CD4-positive, alpha-beta T cell treated with Interferon gamma for 1 hour (primary cell): ENCODE measurements around the gene HTR3D.
"Not testable (repeated sequence)": the region's sequence is repeated elsewhere in the genome, so short reads cannot be mapped to it uniquely, and the experiment has no call there.

Experiments
- DNase-seq: peaks from one replicate; pipeline ENCODE4 v3.0.0-alpha.2; 2020

HTR3D gene

DNA sequence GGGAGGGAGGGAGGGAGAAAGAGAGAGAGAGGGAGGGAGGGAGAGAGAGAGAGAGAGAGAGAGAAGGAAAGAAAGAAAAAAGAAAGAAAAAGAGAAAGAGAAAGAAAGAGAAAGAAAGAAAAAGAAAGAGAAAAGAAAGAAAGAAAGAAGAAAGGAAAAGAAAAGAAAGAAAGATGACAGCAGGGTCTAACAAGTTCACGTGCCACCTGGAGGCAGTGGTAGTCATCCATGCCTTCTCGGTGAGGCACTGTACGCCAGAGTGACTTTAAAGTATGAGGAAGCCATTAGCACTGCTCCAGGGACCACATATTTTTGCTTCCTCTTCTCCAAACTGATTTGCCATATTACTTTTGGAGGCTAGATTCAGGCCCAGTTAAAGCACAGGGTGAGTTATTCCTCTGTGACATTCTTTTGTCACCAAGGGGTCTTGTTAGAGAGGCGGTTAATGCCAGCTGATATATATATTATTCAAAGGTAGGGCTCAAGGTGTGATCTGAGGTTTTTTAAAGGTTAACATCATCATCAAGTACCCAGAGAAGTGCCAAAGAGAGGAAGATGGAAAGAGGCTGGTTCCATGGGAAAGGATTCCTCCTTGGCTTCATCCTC lies at the start of gene HTR3D:
Gene HTR3D, plus strand, starts transcription at position 556 of the 606 bp plus-strand sequence. Its CDS starts 0 bp downstream, at position 556.
- DNase-seq, result no peak

DNA sequence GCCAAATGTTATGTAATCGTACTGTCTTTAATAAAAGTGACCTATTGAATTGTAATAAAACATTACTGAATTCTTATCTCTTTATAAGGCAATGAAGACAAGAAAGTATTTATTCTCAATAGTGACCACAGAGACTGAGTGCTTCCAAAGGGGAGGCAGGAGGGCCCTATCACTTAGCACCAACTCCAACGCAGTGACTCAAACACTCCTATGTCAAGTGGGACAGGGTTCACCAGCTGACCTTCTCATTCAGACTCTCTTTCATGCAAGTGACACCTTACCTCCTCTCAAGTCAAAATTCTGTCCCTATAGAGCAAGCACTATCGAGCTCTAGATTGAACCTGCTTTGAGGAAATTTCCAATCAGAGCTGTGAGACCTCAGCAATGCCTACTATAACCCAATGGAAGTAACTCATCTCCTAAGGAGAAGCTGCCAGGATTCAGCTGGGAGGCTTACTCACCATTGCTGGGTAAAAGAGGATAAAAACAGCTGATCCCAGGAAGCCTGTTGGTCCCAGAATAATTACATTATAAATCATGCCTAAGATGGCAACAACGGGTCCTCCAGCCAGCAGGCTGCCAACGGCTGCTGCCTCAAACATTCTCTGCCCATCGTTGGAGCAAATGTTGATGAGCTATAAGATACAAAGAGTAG lies 49.4 kb upstream of the HTR3D start:
- DNase-seq, result no peak

DNA sequence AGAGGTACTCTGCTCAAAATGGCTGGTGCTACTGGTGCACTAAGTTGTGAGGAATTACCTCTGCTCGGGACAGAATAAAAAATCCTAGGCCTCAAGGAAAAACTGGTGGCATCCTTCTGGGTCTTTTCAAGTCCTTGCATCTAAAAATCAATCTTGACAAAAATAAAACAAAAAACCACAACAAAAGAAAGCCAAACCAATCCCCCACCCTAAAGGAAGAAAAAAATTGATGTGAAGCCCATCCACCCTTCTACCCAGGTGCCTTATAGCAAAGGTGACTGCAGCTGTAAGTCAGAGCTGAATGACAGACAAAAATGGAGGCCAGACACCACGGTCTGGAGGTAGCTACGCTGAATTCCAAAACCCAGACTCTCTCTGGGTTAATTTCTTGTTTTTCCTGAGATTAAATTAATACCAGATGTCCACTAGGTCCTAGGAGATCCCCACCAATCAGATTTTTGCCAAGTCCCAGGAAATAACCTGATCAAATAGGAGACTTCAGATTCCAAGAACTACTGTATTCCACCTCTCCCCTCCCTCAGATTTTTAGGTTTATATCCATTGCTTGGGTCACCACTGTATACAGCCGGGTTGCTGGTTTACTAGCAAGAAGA lies 47.3 kb upstream of the HTR3D start:
- DNase-seq, result no peak

DNA sequence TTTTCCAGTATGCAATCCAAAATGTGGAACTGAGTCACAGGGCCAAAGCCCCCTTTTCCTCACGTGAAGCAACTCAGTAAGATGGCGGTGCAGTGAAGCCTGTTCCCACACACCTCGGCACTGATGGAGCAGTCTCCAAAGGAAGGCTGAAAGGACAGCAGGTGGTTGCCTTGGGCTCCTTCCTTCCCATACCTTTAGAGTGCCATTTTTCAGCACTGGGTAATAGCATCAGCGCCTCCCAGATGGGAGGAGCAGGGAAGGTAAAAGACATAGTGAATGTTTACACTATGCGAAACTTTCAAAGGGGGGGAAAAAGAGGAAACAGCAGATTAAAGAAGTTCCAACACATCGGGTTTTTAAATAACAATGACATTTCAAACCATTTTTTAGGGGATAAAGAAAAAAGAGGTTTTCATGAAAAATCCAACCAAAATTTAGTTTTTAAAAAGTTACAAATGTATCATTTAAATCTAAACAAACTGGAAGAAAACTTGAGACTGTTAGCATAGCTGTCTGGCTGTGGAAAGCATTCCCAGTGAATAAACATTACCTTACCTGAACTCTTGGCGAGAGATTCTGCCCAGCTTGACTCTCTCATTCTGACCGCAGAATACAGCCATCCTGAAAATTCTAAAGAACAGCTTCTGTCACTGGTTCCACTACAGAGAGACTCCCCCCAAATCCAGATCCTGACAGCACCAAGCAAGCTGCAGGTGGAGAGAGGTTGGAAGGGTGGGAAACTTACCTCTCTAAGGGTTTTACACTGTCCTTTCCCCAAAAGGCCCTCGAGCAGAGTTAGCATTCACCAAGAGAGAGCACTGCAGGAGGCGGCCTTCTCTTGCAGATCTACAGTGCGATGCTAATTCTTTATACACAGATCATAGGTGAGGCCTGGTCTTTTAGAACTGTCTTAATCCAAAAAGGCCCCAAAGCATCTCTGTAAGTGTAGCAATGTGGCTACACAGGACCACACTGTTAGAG lies 46.5 kb upstream of the HTR3D start:
- no peak for DNase-seq

GRCh38 chr3:183987000-183987600 lies 44.4 kb upstream of the HTR3D start:
- DNase-seq, result no peak

DNA sequence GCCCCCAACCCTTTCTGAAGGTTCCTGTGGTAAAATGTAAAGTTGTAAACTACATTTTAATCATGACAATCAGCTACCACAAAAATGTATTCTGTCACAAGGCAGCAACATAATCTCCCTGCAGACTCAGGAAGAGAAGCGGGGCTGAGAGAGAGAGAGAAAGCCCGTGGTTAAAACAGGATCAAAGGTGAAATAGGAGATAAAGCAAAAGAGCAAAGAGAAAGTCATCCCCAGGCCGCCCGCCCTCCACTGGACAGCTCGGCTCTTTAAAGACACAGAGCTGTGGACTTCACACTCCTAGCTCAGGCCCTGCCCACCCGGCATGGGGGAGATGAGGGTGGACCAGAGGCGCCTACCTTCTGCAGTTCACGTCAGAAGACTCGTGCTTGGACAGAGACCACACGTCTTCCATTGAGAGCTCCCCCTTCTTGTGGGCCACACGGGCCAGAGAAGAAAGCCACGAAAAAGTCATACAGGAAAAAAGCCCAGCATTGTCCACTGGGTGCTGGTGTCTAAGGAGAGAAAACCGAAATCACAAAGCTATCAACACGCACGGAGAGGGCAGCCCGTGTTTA lies 43.2 kb upstream of the HTR3D start:
- no peak for DNase-seq

DNA sequence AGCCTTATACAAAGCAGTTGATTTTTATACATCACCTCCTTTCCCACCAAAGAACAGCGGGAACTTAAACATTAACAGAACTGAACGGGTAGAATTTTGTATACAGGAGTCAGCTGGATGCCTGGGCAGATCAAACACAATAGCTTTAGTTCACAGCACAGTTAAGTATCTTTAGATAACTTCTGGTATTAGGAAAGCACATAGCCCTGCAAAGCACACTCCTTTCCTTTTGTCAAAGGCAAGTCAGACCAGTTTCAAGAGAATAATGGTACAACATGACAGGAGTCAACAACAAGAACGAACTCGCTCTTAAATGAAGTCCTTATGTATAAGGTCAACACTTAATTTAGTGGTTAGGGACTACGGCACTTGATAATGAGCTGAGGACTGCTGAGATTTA lies 40.1 kb upstream of the HTR3D start:
- no peak for DNase-seq

DNA sequence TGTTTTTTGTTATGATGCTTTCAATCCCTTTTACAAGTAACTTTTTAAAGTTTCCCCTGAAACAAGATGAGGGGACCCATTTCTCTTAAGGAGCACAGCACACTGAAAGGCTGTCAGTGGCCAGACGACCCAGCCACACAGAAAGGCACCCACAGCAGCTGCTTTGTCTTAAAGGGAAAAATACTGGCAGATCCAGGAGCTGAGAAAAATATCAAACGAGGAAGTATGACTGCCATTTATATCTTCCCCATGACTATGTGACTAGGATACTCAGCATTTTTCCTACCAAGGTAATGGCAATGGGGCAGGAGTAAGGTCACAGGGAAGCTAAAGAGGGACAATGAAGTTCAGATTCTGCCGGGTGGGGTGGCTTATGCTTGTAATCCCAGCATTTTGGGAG lies 29.8 kb upstream of the HTR3D start:
- DNase-seq, result no peak

DNA sequence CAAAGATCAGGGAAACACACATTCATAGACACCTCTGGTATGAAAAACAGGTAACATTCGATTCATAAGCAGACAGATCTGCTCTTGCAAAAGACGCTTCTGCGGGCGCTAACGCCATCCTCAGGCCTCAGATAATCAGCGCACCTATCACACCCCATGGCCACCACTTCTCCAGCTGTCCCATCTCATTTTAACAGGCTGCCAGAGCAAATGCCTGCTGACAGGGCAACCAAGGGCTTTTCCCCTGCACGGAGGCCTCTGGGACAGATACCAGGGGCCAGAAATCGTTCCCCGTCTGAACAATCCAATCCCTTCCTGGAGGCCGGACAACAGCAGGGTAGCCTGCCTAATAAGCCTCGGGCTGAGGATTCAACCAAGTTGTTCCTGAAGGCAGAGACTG lies 29.1 kb upstream of the HTR3D start:
- no peak for DNase-seq

DNA sequence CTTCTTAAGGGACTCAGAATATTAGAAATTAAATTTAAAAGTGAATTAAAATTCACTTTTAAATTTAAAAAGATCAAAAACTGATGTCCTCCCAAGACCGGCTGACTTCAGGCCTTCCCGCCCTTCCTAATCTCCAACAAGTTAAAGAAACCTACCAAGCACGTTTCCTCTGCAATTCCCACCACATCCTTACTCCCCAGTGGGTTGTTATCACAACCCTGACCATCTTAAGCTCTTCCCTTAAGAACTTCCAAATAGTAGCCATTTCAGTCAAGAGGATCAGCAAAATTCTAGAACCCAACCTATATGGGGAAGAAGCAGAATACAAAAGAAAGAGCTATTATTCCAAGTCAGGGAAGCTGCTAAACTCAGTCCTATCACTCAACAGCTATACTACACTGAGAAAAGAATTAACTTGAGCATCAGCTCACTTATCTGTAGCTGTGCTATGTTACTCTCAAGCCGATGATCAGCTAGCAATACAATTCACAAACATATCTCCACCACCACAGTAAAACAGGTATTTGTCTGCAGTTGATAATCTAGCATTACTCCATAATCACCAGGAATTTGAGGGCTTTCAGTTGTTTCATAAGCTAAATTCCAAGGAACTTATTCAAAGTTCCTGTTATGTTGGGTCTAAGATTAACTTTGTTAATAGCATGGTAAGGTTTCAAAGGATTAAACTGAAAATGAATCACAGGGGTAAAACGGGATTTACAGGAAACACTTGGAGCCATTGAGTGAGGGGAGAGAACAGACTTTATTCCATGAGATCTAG lies 28.2 kb upstream of the HTR3D start:
- DNase-seq, result no peak

- DNase-seq, result no peak
Measured at GRCh38 chr3:184004476-184004875, 27.1 kb upstream of the HTR3D start.

DNA sequence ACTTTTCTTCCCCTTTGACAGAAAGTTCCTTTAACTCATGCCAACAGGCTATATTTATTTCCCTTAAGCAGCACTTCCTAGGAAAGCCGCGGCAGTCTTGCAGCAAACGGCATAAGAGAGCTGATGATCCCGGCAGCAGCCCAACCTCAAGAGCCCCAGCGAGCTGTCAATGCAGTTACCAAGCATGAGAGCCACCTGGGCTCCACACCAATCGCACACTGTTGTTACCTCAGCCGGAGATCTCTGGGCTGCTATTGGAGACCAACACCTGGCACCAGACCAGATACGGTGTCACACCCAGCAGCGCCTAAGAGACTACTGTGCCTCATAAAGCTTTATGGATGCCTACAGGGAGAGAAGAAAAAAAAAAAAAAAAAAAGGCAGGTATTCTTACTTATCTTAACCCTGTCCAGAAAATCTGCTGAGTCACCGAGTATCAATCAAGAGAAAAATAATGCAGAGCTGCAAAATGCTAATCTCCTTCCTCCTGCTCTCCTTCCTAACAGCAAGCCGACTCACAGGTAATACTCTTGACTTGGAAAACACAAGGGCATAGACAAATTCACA lies 25.5 kb upstream of the HTR3D start:
- DNase-seq, result peak; percentile 11

- DNase-seq, result not testable (repeated sequence)
Measured at GRCh38 chr3:184007143-184007813, 24.3 kb upstream of the HTR3D start.

DNA sequence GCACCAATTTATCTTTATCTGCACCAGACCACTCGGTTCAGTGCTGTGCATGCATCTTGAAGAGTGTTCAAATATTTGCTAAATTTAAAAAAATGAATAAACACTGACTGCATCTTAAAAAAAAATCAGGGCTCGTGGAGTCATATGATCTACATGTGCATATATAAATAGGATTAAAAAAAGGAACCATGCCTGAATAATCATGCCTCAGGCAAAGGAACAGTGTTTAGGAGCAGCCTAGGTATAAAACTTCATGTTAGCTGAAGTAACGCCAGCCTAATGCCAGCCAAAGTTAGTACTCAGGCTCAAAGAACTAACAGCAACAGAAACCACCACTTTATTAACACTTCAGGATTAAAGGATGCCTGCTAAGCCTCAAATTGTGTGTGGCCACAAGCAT lies 23.4 kb upstream of the HTR3D start:
- DNase-seq, result no peak

GRCh38 chr3:184011230-184011876 lies 20.2 kb upstream of the HTR3D start:
- DNase-seq, result no peak

DNA sequence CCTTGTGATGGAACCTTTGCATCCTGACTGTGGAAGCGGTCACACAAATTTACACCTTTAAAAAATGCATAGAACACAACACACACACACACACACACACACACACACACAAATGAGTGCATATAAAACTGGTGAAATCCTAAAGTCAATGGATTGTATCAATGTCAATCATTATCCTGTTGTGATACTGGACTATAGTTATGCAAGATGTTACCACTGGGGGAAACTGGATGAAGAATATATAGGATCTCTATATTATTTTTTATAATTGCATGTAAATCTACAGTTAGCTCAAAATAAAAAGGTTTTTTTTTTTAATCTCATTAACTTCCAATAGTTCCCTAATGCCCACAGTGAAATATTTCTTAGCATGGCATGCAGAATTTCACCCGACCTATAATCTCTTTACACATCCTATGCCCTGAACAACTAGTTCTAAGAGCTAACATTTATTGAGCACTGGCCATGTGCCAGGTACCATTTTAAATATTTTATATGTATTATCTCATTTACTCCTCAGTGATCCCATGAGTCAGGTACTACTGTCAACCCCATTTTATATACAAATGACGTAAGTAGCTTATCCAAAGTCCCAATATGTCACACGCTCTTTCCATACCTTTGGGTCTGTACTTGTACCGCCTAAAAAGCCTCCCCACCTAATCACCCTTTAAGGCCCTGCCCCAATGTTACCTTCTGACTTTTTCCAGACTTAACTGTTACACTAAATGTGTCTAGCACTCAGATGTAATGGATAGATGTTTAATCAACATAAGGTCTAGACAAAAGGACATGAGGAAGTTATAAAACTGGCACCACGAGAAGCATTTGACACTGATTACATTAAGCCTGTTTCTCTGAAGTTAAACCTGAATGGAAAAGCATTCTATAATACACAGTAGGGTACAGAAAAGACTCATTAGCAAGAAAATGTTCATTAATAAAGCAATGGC lies 19.3 kb upstream of the HTR3D start:
- DNase-seq, result no peak

DNA sequence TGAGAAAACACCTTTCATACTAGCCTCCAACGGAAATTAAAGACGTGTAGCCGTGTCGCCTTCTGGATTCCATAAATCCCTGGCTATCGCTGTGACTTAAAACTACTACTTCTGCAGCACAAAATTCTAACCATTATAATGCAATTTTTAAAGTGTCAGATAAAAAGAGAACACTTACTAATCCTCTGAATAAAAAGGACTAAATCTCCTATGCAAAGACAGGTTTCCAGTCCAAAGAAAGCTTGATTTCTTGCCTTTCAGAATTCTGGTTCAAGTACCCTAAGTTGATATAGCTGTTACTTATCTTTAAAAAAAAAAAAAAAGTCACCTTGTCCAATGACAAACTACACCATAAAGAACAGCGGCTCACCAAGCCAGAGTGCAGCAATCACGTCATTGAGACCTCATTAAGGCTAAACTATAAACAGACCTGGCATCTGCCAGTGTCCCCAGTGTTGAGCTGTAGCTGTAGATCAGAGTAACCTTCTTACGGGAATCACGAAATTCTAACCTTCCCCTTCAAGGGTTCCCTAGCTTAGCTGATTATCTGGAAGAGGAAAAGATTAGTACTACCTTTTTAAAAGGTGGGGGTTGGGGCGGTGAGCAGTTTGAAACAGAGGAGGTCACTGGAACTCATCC lies 16.0 kb upstream of the HTR3D start:
- DNase-seq, result no peak

DNA sequence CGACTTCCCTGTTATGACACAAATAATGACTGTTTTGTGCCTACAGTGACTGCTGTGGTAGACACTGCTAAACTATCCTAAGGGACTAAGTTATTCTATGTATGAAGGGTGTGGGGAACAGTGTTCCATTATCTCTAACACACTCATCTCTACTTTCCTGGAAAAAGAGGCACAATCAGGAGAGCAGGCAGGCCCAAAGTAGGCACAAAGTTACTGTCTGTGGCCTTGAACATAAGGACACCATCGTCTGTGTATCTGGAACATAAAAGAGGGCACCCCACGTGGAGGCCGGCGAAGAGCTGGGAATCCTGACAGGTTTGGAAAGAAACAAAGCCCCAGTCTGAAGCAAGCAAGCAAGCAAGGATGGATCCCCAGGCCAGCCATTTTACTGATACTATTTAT lies 15.4 kb upstream of the HTR3D start:
- DNase-seq, result no peak
